ENCODE results near the gene ITSN1. TPM values are rescaled to one million over a fixed set of nuclear protein-coding genes. Genes with fewer than 3 reads are reported as not detected.

ITSN1 gene
- total and polyA plus RNA-seq, 2 of the 13 experiments (the other 11 are each of a cell fraction or from before 2014, with no cell fraction given), result 26.1 to 33.8 TPM

DNA sequence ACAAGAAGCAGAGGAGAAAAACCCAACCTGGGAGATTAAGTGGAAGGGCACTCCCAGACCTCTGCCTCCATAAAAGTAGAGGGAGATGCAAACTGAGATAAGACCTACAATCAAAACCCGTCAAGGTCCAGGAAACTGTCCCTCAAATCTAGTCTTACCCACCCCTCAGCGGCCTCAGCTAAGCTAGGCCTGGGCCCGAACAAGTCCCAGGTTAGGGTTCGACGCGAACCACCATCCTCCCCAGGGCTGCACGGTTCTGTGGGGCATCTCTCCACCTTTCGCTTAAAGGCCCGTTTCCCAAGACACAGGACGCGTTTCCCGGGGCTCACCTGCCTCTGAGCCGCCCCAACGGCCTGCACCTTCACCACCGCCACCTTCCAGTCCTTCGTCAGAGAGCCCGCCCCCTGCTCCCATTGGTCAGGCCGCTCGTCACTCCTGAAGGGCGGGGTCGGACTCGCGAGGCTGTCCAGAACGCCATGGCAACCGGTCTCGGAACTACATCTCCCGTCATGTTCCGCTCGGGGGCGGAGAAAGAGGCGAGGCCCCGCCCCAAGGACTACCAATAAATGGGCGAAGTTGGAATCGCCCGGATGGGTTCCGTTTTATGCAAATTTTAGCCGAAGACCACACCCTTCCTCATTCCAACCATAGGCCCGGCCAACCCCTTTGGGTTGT, 812 bp upstream of the ITSN1 start, which contains the start of gene CRYZL1 (continued):
- TF ChIP-seq KDM2A (CRISPR knock-in tag; IDR thresholded peaks at IDR 0.05; ENCODE audit: borderline replicate concordance, low read depth) (peak; percentile 37; the same call in 1 of the 2 replicates), SP5 (CRISPR knock-in tag; IDR thresholded peaks at IDR 0.05; ENCODE audit: borderline replicate concordance, low read depth) (peak; percentile 58; the same call in 1 of the 2 replicates), RXRA (CRISPR knock-in tag; IDR thresholded peaks at IDR 0.05) (peak; percentile 27; the same call in 1 of the 2 replicates), ZNF556 (CRISPR knock-in tag; IDR thresholded peaks at IDR 0.05; ENCODE audit: borderline replicate concordance) (peak; percentile 51; the same call in 1 of the 2 replicates), HHEX (CRISPR knock-in tag; IDR thresholded peaks at IDR 0.05) (peak; percentile 5; the same call in 1 of the 2 replicates), FOXC1 (CRISPR knock-in tag; IDR thresholded peaks at IDR 0.05; ENCODE audit: borderline replicate concordance) (peak; percentile 69; the same call in 1 of the 2 replicates), ZNF737 (CRISPR knock-in tag; IDR thresholded peaks at IDR 0.05; ENCODE audit: borderline replicate concordance) (no peak), SALL1 (CRISPR knock-in tag; IDR thresholded peaks at IDR 0.05) (peak; percentile 58; the same call in 1 of the 2 replicates), GATA4 (IDR thresholded peaks at IDR 0.05; ENCODE audit: borderline replicate concordance, low read depth) (peak; percentile 62; the same call in 1 of the 2 replicates), RBAK (CRISPR knock-in tag; IDR thresholded peaks at IDR 0.05) (no peak), FIP1L1 (IDR thresholded peaks at IDR 0.05; ENCODE audit: borderline replicate concordance, insufficient read depth, low read depth, low read length) (no peak), POLR2A (IDR thresholded peaks at IDR 0.05; ENCODE audit: insufficient read depth in 1 of 2, low read depth in 2 of 2, low read length in 2 of 2) (peak; percentile 83 to 87), ZNF317 (CRISPR knock-in tag; IDR thresholded peaks at IDR 0.05) (peak; percentile 25; the same call in 1 of the 2 replicates), MED8 (CRISPR knock-in tag; IDR thresholded peaks at IDR 0.05; ENCODE audit: insufficient replicate concordance) (no peak), KLF15 (CRISPR knock-in tag; IDR thresholded peaks at IDR 0.05; ENCODE audit: borderline replicate concordance) (0 out of 2 replicates have a peak, but pooled peaks have one; percentile 57), ZNF274 (CRISPR knock-in tag; IDR thresholded peaks at IDR 0.05) (peak; percentile 64; the same call in 1 of the 2 replicates), KMT2A (CRISPR knock-in tag; IDR thresholded peaks at IDR 0.05) (peak; percentile 87; the same call in 1 of the 2 replicates), ZSCAN25 (CRISPR knock-in tag; IDR thresholded peaks at IDR 0.05) (0 out of 2 replicates have a peak, but pooled peaks have one; percentile 3), ZNF430 (CRISPR knock-in tag; IDR thresholded peaks at IDR 0.05) (0 out of 2 replicates have a peak, but pooled peaks have one; percentile 10), YEATS2 (CRISPR knock-in tag; IDR thresholded peaks at IDR 0.05; ENCODE audit: borderline replicate concordance) (peak; percentile 67)
- TF ChIP-seq, protein P1, sequence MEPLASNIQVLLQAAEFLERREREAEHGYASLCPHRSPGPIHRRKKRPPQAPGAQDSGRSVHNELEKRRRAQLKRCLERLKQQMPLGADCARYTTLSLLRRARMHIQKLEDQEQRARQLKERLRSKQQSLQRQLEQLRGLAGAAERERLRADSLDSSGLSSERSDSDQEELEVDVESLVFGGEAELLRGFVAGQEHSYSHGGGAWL (CRISPR knock-in tag; IDR thresholded peaks at IDR 0.05), result peak; percentile 43; the same call in 1 of the 2 replicates
- TF ChIP-seq, protein P2, sequence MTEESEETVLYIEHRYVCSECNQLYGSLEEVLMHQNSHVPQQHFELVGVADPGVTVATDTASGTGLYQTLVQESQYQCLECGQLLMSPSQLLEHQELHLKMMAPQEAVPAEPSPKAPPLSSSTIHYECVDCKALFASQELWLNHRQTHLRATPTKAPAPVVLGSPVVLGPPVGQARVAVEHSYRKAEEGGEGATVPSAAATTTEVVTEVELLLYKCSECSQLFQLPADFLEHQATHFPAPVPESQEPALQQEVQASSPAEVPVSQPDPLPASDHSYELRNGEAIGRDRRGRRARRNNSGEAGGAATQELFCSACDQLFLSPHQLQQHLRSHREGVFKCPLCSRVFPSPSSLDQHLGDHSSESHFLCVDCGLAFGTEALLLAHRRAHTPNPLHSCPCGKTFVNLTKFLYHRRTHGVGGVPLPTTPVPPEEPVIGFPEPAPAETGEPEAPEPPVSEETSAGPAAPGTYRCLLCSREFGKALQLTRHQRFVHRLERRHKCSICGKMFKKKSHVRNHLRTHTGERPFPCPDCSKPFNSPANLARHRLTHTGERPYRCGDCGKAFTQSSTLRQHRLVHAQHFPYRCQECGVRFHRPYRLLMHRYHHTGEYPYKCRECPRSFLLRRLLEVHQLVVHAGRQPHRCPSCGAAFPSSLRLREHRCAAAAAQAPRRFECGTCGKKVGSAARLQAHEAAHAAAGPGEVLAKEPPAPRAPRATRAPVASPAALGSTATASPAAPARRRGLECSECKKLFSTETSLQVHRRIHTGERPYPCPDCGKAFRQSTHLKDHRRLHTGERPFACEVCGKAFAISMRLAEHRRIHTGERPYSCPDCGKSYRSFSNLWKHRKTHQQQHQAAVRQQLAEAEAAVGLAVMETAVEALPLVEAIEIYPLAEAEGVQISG (CRISPR knock-in tag; IDR thresholded peaks at IDR 0.05), result peak; percentile 74; the same call in 1 of the 2 replicates
- TF ChIP-seq, protein P3, sequence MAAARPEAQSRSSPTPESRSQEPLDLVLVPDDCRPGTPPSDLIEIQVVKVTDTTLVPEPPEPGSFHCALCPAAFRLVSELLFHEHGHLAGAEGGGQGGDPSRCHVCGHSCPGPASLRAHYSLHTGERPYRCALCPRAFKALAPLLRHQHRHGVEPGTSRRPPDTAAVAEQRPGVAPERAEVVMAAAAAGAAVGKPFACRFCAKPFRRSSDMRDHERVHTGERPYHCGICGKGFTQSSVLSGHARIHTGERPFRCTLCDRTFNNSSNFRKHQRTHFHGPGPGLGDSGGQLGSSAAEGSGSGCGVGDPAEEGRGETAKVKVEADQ (CRISPR knock-in tag; IDR thresholded peaks at IDR 0.05; ENCODE audit: borderline replicate concordance), result 0 out of 2 replicates have a peak, but pooled peaks have one; percentile 5
- TF ChIP-seq, protein P4, sequence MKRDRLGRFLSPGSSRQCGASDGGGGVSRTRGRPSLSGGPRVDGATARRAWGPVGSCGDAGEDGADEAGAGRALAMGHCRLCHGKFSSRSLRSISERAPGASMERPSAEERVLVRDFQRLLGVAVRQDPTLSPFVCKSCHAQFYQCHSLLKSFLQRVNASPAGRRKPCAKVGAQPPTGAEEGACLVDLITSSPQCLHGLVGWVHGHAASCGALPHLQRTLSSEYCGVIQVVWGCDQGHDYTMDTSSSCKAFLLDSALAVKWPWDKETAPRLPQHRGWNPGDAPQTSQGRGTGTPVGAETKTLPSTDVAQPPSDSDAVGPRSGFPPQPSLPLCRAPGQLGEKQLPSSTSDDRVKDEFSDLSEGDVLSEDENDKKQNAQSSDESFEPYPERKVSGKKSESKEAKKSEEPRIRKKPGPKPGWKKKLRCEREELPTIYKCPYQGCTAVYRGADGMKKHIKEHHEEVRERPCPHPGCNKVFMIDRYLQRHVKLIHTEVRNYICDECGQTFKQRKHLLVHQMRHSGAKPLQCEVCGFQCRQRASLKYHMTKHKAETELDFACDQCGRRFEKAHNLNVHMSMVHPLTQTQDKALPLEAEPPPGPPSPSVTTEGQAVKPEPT (CRISPR knock-in tag; IDR thresholded peaks at IDR 0.05; ENCODE audit: low read depth), result peak; percentile 37; the same call in 1 of the 2 replicates
